H9 (cell line): ENCODE measurements around the gene MAPKAPK3. TPM values are rescaled to one million over a fixed set of nuclear protein-coding genes. Genes with fewer than 3 reads are reported as not detected.

ENCODE experiments used
- DNase-seq: peaks from one replicate; pipeline ENCODE4 v3.0.0-alpha.2; 2017
- H2AFZ ChIP-seq: one replicate; pipeline ENCODE4 v1.6.1; 2013; ENCODE audit warnings: mild to moderate bottlenecking, low read length, control low read depth, moderate library complexity
- H2AK5ac ChIP-seq: 2 replicates; pipeline ENCODE4 v1.6.1; 2013; ENCODE audit warnings: low read length, control low read depth, mixed read lengths; ENCODE audit not compliant: insufficient read length
- H2BK120ac ChIP-seq: one replicate; pipeline ENCODE4 v1.6.1; 2013; ENCODE audit warnings: low read depth, mild to moderate bottlenecking, low read length, control low read depth, inconsistent platforms; ENCODE audit not compliant: poor library complexity, severe bottlenecking
- H2BK12ac ChIP-seq: 2 replicates; pipeline ENCODE4 v1.6.1; 2013; ENCODE audit warnings: low read length, control low read depth, mixed read lengths, low read depth; ENCODE audit not compliant: insufficient read length
- H2BK15ac ChIP-seq: 2 replicates; pipeline ENCODE4 v1.6.1; 2013; ENCODE audit warnings: low read depth, low read length, control low read depth
- H2BK20ac ChIP-seq: one replicate; pipeline ENCODE4 v1.6.1; 2013; ENCODE audit warnings: low read depth, mild to moderate bottlenecking, low read length, control low read depth, inconsistent platforms; ENCODE audit not compliant: poor library complexity, severe bottlenecking
- H2BK5ac ChIP-seq: 2 replicates; pipeline ENCODE4 v1.6.1; 2013; ENCODE audit warnings: low read length, control low read depth, mixed read lengths; ENCODE audit not compliant: insufficient read length
- H3K14ac ChIP-seq: 2 replicates; pipeline ENCODE4 v1.6.1; 2013; ENCODE audit warnings: low read length, control low read depth; ENCODE audit not compliant: insufficient read depth
- H3K18ac ChIP-seq: 2 replicates; pipeline ENCODE4 v1.6.1; 2013; ENCODE audit warnings: low read depth, mild to moderate bottlenecking, mixed read lengths, low read length, control low read depth; ENCODE audit not compliant: insufficient read length
- H3K23ac ChIP-seq: 2 replicates; pipeline ENCODE4 v1.6.1; 2013; ENCODE audit warnings: low read length, control low read depth, mixed read lengths, low read depth; ENCODE audit not compliant: insufficient read length
- H3K23me2 ChIP-seq: 2 replicates; pipeline ENCODE4 v1.6.1; 2013; ENCODE audit warnings: low read depth, mild to moderate bottlenecking, mixed read lengths, low read length, control low read depth; ENCODE audit not compliant: insufficient read length, poor library complexity, severe bottlenecking
- H3K27ac ChIP-seq: 2 replicates; pipeline ENCODE4 v1.5.1; 2013; ENCODE audit warnings: low read length, control low read depth, mixed read lengths, low read depth; ENCODE audit not compliant: insufficient read length
- H3K27me3 ChIP-seq: 2 replicates; pipeline ENCODE4 v1.6.1; 2013; ENCODE audit warnings: low read length, control low read depth, inconsistent platforms; ENCODE audit not compliant: insufficient read depth
- H3K4ac ChIP-seq: 2 replicates; pipeline ENCODE4 v1.6.1; 2013; ENCODE audit warnings: low read depth, mild to moderate bottlenecking, control low read depth, inconsistent platforms, low read length, moderate library complexity
- H3K4me1 ChIP-seq: 2 replicates; pipeline ENCODE4 v1.6.1; 2013; ENCODE audit warnings: low read length, control low read depth, inconsistent platforms; ENCODE audit not compliant: insufficient read depth
- H3K4me2 ChIP-seq: 2 replicates; pipeline ENCODE4 v1.6.1; 2013; ENCODE audit warnings: low read length, control low read depth, mixed read lengths; ENCODE audit not compliant: insufficient read length, insufficient read depth
- H3K56ac ChIP-seq: 2 replicates; pipeline ENCODE4 v1.6.1; 2013; ENCODE audit warnings: low read depth, mild to moderate bottlenecking, mixed read lengths, low read length, control low read depth; ENCODE audit not compliant: insufficient read length
- H3K79me1 ChIP-seq: 2 replicates; pipeline ENCODE4 v1.6.1; 2013; ENCODE audit warnings: low read depth, mild to moderate bottlenecking, moderate library complexity, low read length, control low read depth, inconsistent platforms; ENCODE audit not compliant: insufficient read depth, poor library complexity, severe bottlenecking
- H3K79me2 ChIP-seq: 2 replicates; pipeline ENCODE4 v1.6.1; 2013; ENCODE audit warnings: low read length, control low read depth, inconsistent platforms; ENCODE audit not compliant: insufficient read depth
- H3K9ac ChIP-seq: 2 replicates; pipeline ENCODE4 v1.6.1; 2013; ENCODE audit warnings: low read length, control low read depth, mixed read lengths; ENCODE audit not compliant: insufficient read length; ENCODE audit errors: extremely low read depth
- H3K9me3 ChIP-seq: one replicate; pipeline ENCODE4 v1.6.1; 2013; ENCODE audit warnings: low read depth, low read length, inconsistent platforms; ENCODE audit not compliant: control insufficient read depth
- H3T11ph ChIP-seq: one replicate; pipeline ENCODE4 v1.6.1; 2013; ENCODE audit warnings: mild to moderate bottlenecking, low read length, control low read depth, inconsistent platforms
- H4K20me1 ChIP-seq: one replicate; pipeline ENCODE4 v1.6.1; 2013; ENCODE audit not compliant: control insufficient read depth, insufficient read length, insufficient read depth
- H4K5ac ChIP-seq: 2 replicates; pipeline ENCODE4 v1.6.1; 2013; ENCODE audit warnings: low read depth, mild to moderate bottlenecking, mixed read lengths, low read length, control low read depth; ENCODE audit not compliant: insufficient read length
- H4K8ac ChIP-seq: replicated peaks from 2 replicates; pipeline ENCODE4 v1.6.1; 2013; ENCODE audit warnings: low read length, control low read depth, mixed read lengths, low read depth; ENCODE audit not compliant: insufficient read length
- H4K91ac ChIP-seq: 2 replicates; pipeline ENCODE4 v1.6.1; 2013; ENCODE audit warnings: low read depth, mild to moderate bottlenecking, moderate library complexity, mixed read lengths, low read length, control low read depth; ENCODE audit not compliant: insufficient read length
- H3K27ac Mint-ChIP-seq, 3 experiments: 2 replicates in 2 of 3; 3 replicates in 1 of 3; pipeline ENCODE4 v1.8.0; 2020 to 2021; ENCODE audit warnings: mixed read lengths in 3 of 3, mild to moderate bottlenecking in 1 of 3, moderate library complexity in 1 of 3
- H3K27me3 Mint-ChIP-seq: 2 replicates; pipeline ENCODE4 v1.8.0; 2021; ENCODE audit warnings: low read depth, mild to moderate bottlenecking, moderate library complexity, mixed read lengths
- H3K36me3 Mint-ChIP-seq, 3 experiments: 2 replicates in 2 of 3; 3 replicates in 1 of 3; pipeline ENCODE4 v1.8.0; 2020 to 2021; ENCODE audit warnings: low read depth in 3 of 3, mixed read lengths in 3 of 3; ENCODE audit not compliant: insufficient read depth in 1 of 3
- H3K4me1 Mint-ChIP-seq, 2 experiments: 2 replicates each; pipeline ENCODE4 v1.8.0; 2020; ENCODE audit warnings: mixed read lengths in 2 of 2
- H3K4me3 Mint-ChIP-seq, 2 experiments: 2 replicates in 1 of 2; 3 replicates in 1 of 2; pipeline ENCODE4 v1.8.0; 2020 to 2021; ENCODE audit warnings: mild to moderate bottlenecking in 2 of 2, mixed read lengths in 2 of 2, moderate library complexity in 1 of 2
- H3K9me3 Mint-ChIP-seq, 2 experiments: 2 replicates in 1 of 2; 3 replicates in 1 of 2; pipeline ENCODE4 v1.8.0; 2020; ENCODE audit warnings: mild to moderate bottlenecking in 2 of 2, mixed read lengths in 2 of 2, moderate library complexity in 1 of 2
- CTCF ChIP-seq: fragments of 200-600 bp; sonication (generic); conservative IDR thresholded peaks from 3 replicates; pipeline ENCODE4 v1.8.0; 2021; ENCODE audit warnings: antibody characterized with exemption, mild to moderate bottlenecking
- WGBS: extraction: QIAGEN DNeasy Blood & Tissue Kit; methylation state at CpG from one replicate; pipeline ENCODE4 v1.1.7; 2013; ENCODE audit warnings: missing lambda C conversion rate, low lambda C conversion rate, mixed read lengths; ENCODE audit not compliant: insufficient read length; ENCODE audit errors: extremely low coverage; 5-methylcytosine and 5-hydroxymethylcytosine counted together
- total RNA-seq: library from RNA; stranded (reverse); gene quantifications from 2 replicates; pipeline ENCODE4 v1.2.1, GENCODE V29; 2021

MAPKAPK3 gene
- total RNA-seq, 1 experiment from 2014 or later = 57.9 TPM

DNA sequence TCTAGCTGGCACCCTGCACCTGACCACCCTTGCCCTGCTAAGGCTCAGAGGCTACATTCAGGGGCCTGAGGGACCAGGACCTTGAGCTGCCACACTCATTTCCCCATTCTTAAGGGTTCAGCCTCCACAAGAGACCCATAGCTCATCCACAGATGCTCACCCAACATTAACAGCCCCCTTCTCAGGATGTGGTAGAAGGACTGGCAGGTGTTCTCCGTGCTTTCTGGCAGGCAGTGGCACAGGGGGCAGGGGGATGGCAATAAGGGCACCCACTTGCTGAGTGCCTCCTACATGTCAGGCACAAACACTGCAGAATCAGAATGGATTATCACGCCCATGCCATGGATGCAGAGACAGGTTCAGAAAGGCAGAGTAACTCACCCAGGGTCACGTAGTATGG, 9.4 kb downstream of the MAPKAPK3 start:
- no peak overlapping the region for H2AK5ac ChIP-seq
- no peak for DNase-seq
- no peak overlapping the region for H3K18ac ChIP-seq
- H2BK12ac ChIP-seq = no peak overlapping the region
- no peaks in the 10 kb centered on the region for H3K27me3 ChIP-seq
- no peaks in the 10 kb centered on the region for H3K9me3 Mint-ChIP-seq
- no peak overlapping the region for H3K56ac ChIP-seq
- H3K79me2 ChIP-seq = 0 out of 2 replicates have a peak, but pooled peaks cover 2% of the 10 kb centered on the region
- no peaks in the 10 kb centered on the region for H4K20me1 ChIP-seq
- TF ChIP-seq CTCF = no peak
- no peak overlapping the region for H4K5ac ChIP-seq
- H3K9ac ChIP-seq = no peak overlapping the region
- no peak overlapping the region for H2BK20ac ChIP-seq
- no peaks in the 10 kb centered on the region for H3K9me3 ChIP-seq
- H3K36me3 Mint-ChIP-seq = peaks cover 0 to 18% (median 17%) of the 10 kb centered on the region in 3 experiments; a peak in 6 of 7 replicates
- no peaks in the 10 kb centered on the region; the same call in 1 of the 2 replicates for H3K4me1 ChIP-seq
- no peak overlapping the region for H3K27ac ChIP-seq
- H2BK15ac ChIP-seq = no peak overlapping the region
- no CpG with 5 or more reads among the region's 3 CpGs for WGBS
- no peak overlapping the region for H2BK120ac ChIP-seq
- no peak overlapping the region for H3K27ac Mint-ChIP-seq
- H3K23ac ChIP-seq = no peak overlapping the region
- H3K14ac ChIP-seq = no peak overlapping the region
- H3K79me1 ChIP-seq = peaks cover 2% of the 10 kb centered on the region
- H3T11ph ChIP-seq = no peak overlapping the region
- H4K8ac ChIP-seq = no peak overlapping the region
- H2BK5ac ChIP-seq = no peak overlapping the region
- H3K4ac ChIP-seq = no peak overlapping the region
- no peaks in the 10 kb centered on the region for H3K23me2 ChIP-seq
- H3K4me1 Mint-ChIP-seq = peaks cover 54 to 59% of the 10 kb centered on the region in 2 experiments
- H3K27me3 Mint-ChIP-seq = no peaks in the 10 kb centered on the region
- no peak overlapping the region for H2AFZ ChIP-seq
- H3K4me3 Mint-ChIP-seq = no peak overlapping the region
- H3K4me2 ChIP-seq = no peak overlapping the region
- H4K91ac ChIP-seq = no peak overlapping the region
